ENCODE results near the gene PIKFYVE. TPM values are rescaled to one million over a fixed set of nuclear protein-coding genes. Genes with fewer than 3 reads are reported as not detected.
A peak's percentile ranks its signal among the peaks of the same experiment; 100 is the strongest.

PIKFYVE gene
- total RNA-seq, 1 donor from 2014 or later, result 19.5 TPM

- TF ChIP-seq CTCF (IDR thresholded peaks at IDR 0.05; ENCODE audit: insufficient read depth, low read length, severe bottlenecking), result no peak
- FAIRE-seq, result no peak
- no peaks in the 10 kb centered on the region for H3K27me3 ChIP-seq (ENCODE audit: control insufficient read depth, insufficient read depth, low read length)
These were observed 133.1 kb downstream of the PIKFYVE start for GRCh38 chr2:208399201-208399600.

GRCh38 chr2:208406474-208407451, 140.7 kb downstream of the PIKFYVE start, which contains the start of gene PTH2R:
Gene PTH2R, plus strand, starts transcription at chr2:208406792. Its CDS starts 252 bp downstream, at chr2:208407044.
- H3K36me3 ChIP-seq (ENCODE audit: control insufficient read depth, insufficient read depth, low read length), result no peaks in the 10 kb centered on the region
- peak within 1 kb of the TSS; percentile 12 for H3K4me3 ChIP-seq (ENCODE audit: low read depth, low read length)
- no peak for TF ChIP-seq CTCF (IDR thresholded peaks at IDR 0.05; ENCODE audit: insufficient read depth, low read length, severe bottlenecking)
- H3K27me3 ChIP-seq (ENCODE audit: control insufficient read depth, insufficient read depth, low read length), result peaks cover 10% of the 10 kb centered on the region
- no peak for FAIRE-seq
- DNase-seq (ENCODE audit: low read depth), result no peak

More at GRCh38 chr2:208399201-208399600, 133.1 kb downstream of the PIKFYVE start:
- H3K4me3 ChIP-seq (ENCODE audit: low read depth, low read length), result no peak overlapping the region
- DNase-seq (ENCODE audit: low read depth), result no peak
- no peaks in the 10 kb centered on the region for H3K36me3 ChIP-seq (ENCODE audit: control insufficient read depth, insufficient read depth, low read length)

GRCh38 chr2:208407667-208408066, 141.6 kb downstream of the PIKFYVE start:
- peak; percentile 20 for DNase-seq (ENCODE audit: low read depth)
- H3K36me3 ChIP-seq (ENCODE audit: control insufficient read depth, insufficient read depth, low read length), result no peaks in the 10 kb centered on the region
- no peak for FAIRE-seq
- TF ChIP-seq CTCF (IDR thresholded peaks at IDR 0.05; ENCODE audit: insufficient read depth, low read length, severe bottlenecking), result peak; percentile 22
- no peak overlapping the region for H3K4me3 ChIP-seq (ENCODE audit: low read depth, low read length)
- peaks cover 10% of the 10 kb centered on the region for H3K27me3 ChIP-seq (ENCODE audit: control insufficient read depth, insufficient read depth, low read length)

Other genes starting within 250 kb of the PIKFYVE start
- 8.1 and 9.5 TPM in 2 replicates for gene PLEKHM3, start 240.7 kb upstream of the PIKFYVE start, total RNA-seq
- gene CRYGD, start 141.7 kb upstream of the PIKFYVE start, total RNA-seq, result not detected in 2 replicates
- not detected in 2 replicates for gene CRYGC, start 136.4 kb upstream of the PIKFYVE start, total RNA-seq
- not detected in 2 replicates for gene CRYGB, start 120.1 kb upstream of the PIKFYVE start, total RNA-seq
- not detected in 2 replicates for gene CRYGA, start 102.7 kb upstream of the PIKFYVE start, total RNA-seq
- not detected in 2 replicates for gene C2orf80, start 76.2 kb upstream of the PIKFYVE start, total RNA-seq
- 363 and 451 TPM in 2 replicates for gene IDH1, start 11.2 kb upstream of the PIKFYVE start, total RNA-seq
- under 0.01 and 0.13 TPM in 2 replicates for gene PTH2R, start 140.5 kb downstream of the PIKFYVE start, total RNA-seq